Stomach (tissue), 4 donors: ENCODE measurements around the gene LCN10.

Experiments
- EP300 ChIP-seq: sonication (generic); formaldehyde crosslinking; IDR thresholded peaks from one replicate; pipeline ENCODE4 v1.6.1; 2017; ENCODE audit warnings: antibody characterized with exemption
- POLR2A ChIP-seq, 4 donors: fragments of 450-650 bp; IDR thresholded peaks; one replicate each; pipeline ENCODE4 v1.6.1; 2016; ENCODE audit warnings: antibody characterized with exemption in 4 of 4, control low read depth in 2 of 4, mild to moderate bottlenecking in 1 of 4, moderate library complexity in 1 of 4
- POLR2AphosphoS5 ChIP-seq, 3 donors: sonication (generic); formaldehyde crosslinking; IDR thresholded peaks; one replicate each; pipeline ENCODE4 v1.6.1; 2016; ENCODE audit warnings: antibody characterized with exemption in 3 of 3
- TF ChIP-seq, protein P1 (sequence below), 7 experiments: fragments of 450-650 bp in 4 of 7; fragments of 200-600 bp in 3 of 7; sonication (generic) in 3 of 7; IDR thresholded peaks; one replicate each; pipeline ENCODE4 v1.5.1; 2016 to 2019; ENCODE audit warnings: antibody characterized with exemption in 7 of 7, control low read depth in 2 of 7, mild to moderate bottlenecking in 1 of 7

DNA sequence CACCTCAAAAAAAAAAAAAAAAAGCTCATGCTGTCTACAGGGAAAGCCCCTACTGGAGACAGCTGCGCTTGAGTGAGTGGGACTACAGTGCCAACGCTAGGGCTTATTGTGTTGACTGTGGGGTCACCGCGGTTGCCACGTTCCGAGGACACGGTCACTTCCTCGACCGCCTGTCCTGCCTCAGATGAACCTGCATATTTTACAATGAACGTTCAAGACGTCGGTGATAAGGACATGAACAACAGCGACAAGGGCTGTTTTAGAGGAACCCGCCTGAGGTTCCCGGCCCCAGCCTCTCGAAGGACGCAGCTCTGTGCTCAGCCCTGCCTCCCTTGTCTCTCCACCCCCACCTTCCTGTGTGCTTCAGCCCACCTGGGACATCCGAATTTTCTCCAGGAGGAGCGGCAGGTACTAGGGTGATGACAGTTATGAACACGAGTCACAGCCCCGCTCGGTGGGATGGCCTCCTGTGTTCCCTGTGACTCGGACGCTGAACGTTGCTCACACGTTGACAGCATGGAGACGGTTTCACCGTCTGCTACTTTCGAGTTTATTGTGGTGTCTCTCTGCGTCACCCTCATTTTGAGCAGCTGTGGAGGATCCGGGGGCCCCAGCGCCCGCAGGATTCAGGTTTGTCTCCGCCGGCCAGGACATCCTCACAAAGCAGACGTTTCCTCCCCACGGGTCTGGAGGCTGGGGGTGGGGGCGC is 41.6 kb downstream of the LCN10 start:
- TF ChIP-seq, protein P1, sequence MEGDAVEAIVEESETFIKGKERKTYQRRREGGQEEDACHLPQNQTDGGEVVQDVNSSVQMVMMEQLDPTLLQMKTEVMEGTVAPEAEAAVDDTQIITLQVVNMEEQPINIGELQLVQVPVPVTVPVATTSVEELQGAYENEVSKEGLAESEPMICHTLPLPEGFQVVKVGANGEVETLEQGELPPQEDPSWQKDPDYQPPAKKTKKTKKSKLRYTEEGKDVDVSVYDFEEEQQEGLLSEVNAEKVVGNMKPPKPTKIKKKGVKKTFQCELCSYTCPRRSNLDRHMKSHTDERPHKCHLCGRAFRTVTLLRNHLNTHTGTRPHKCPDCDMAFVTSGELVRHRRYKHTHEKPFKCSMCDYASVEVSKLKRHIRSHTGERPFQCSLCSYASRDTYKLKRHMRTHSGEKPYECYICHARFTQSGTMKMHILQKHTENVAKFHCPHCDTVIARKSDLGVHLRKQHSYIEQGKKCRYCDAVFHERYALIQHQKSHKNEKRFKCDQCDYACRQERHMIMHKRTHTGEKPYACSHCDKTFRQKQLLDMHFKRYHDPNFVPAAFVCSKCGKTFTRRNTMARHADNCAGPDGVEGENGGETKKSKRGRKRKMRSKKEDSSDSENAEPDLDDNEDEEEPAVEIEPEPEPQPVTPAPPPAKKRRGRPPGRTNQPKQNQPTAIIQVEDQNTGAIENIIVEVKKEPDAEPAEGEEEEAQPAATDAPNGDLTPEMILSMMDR (IDR thresholded peaks at IDR 0.05) = no peak
- TF ChIP-seq POLR2AphosphoS5 (IDR thresholded peaks at IDR 0.05) (no peak), EP300 (no peak), POLR2A (IDR thresholded peaks at IDR 0.05) (no peak)
